LHCN-M2 (cell line): Measurements from ENCODE around the gene BEST2. TPM values are rescaled to one million over a fixed set of nuclear protein-coding genes. Genes with fewer than 3 reads are reported as not detected.

Source experiments
- DNase-seq: peaks from one replicate; pipeline ENCODE4 v3.0.0-alpha.2; 2012; ENCODE audit warnings: low read depth
- total RNA-seq: library from RNA; depleted of rRNA; stranded (reverse); fragments of >200 nt; gene quantifications from 2 replicates; pipeline ENCODE4 v1.2.3, GENCODE V29; 2014

Gene BEST2
- total RNA-seq, 1 experiment from 2014 or later, result 0.98 TPM

DNA sequence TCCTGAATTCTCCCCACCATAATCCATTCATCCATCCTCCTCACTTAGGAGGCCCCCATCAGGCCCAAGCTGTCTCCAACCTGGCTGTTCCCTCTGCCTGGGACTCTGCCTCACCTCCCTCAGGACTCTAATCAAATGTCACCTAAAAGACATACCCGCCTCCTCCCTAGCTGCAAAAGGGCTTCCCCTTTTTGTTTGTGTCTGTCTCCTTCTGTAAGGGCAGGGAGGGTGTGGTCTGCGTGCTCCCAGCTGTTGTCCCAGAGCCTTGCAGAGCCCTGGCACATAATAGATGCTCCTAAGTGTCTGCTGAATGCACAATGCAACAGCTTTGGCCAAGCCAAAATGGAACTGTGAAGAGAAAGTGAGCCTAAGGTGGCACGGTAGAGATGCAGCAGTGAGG, 21.5 kb upstream of the BEST2 start:
- no peak for DNase-seq

DNA sequence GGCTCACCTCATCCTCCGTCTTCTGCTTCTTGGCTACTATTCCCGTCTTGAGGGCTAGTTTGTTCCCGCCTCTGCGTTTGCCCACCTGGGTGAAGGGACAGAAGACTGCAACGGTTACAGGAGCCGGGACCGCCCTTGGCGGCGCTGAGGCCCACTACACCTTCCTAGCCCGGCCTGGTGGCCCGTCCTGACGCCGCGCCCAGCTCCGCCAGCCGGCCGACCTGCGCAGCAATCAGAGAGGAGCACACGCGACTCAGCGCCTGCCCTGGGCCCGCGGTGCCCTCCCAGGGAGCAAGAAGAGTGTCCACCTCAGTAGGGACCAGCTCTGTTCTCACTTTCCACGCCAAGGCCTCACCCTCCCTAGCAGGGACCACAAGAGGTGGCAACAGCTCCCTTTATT, 20.3 kb upstream of the BEST2 start:
- DNase-seq, result no peak

DNA sequence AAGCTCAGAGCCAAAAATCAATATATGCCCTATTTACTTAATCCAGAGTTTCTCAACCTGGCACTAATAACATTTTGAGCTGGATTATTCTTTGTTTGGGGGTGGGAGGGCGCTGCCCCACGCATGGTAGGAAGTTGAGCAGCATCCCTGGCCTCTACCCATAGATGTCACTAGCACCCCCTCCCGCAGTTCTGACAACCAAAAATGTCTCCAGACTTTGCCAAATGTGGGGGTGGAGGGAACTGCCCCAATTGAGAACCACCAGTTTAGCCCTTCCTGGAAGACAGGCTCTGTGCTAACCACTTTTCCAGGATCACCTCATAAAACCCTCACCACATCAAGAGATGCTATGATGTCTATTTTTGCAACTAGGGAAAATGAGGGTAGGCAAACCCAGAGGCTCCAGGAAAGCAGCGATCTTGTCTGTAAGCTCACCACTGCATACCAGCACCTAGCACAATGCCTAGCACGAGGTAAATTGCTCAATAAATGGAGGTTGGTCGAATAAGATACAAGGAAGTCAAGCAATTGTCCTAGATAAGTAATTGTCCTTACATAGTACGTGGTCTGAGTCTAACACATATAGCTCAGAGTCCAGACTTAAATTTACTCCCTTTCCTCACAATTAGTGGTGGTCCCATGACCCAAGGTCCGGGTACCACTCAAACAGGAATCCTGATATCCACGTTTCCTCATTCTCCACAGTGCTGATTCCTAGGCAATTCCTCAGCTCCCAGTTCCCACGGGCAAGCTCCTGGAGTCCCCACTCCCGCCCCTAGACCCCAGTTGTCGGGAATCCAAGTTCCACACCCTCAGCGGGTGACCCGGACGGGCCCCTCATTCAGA, 18.0 kb upstream of the BEST2 start:
- DNase-seq, result peak; percentile 74

DNA sequence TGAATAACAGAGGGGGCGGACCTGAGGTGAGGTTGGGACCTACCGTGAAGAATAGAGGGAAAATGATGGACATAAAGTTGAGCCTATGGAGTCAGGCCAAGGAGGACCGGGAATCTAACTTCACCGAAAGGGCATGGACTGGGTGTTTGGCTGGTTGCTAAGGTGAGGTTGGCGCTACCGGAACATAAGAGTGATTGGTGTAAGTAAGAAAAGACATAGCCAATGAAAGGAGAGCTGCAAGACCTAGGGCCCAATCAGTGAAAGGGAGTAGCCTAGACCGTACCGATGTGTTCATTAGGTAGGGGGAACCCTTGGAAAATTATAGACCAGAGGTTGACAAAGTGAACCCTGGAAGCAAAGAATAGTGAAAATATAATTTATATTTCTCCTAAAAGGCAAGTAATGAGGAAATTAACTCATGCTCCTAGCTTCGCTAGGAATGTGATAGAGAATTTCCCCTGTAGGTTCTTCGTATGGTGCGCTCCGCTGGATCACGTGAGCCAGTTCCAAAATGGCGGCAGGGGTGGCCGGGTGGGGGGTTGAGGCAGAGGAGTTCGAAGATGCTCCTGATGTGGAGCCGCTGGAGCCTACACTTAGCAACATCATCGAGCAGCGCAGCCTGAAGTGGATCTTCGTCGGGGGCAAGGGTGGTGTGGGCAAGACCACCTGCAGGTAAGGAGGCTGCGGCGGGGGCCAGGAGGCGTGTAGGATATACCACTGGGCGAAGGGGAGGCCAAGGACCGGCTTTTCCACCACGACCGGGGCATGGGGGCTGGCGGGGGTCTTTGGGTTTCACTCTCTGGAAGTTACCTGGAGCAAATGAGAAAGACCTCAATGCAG, 14.4 kb upstream of the BEST2 start, which contains the start of gene GET3:
Gene GET3, plus strand, starts transcription at position 503 of the 840 bp plus-strand sequence. Its CDS starts 9 bp downstream, at position 512.
- peak; percentile 100 for DNase-seq

DNA sequence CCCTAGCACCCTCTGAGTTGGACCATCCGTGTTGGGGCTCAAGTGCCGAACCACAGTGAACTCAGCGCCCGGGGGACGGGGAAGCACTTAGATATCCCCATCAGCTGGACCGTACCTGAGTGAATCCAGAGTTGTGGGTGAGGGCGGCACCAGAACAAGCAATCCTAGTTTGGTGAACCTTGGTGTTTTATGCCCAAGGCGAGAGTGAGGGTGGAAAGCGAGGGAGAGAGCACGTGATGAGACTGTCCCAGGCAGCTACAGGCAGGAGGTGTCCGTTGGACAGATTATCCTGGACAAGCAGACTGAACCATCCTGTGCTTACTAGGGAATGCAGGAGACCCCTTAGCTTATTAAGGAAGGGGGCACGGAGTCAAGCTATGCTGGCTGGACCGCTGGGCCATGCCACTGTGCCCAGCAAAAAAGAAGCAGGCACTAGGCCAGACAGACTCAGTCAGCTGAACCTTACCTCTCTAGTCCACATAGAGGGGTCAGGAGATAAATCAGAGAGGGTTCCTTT, 13.7 kb upstream of the BEST2 start:
- no peak for DNase-seq

DNA sequence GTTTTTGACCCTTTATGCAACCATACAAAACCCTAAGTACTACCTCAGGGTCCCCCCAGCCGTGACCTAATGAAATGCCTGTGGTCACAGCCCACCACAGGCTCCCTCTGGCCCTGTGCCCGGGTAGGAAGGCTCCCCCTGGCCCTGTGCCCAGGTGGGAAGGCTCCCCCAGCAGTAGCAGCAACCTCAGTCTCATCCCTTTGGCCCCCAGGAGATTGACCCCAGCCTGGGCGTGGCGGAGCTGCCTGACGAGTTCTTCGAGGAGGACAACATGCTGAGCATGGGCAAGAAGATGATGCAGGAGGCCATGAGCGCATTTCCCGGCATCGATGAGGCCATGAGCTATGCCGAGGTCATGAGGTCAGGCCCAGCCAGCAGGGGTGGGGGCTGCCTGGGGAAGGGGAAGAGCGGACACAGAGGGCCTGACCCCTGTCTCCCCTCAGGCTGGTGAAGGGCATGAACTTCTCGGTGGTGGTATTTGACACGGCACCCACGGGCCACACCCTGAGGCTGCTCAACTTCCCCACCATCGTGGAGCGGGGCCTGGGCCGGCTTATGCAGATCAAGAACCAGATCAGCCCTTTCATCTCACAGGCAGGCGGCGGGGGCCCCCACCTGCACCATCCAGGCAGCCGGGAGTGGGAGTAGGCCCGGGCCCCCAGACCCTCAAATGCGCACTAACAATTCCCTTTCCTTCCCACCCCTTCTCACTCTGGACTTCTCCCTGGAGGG, 6.3 kb upstream of the BEST2 start:
- DNase-seq, result peak; percentile 46

DNA sequence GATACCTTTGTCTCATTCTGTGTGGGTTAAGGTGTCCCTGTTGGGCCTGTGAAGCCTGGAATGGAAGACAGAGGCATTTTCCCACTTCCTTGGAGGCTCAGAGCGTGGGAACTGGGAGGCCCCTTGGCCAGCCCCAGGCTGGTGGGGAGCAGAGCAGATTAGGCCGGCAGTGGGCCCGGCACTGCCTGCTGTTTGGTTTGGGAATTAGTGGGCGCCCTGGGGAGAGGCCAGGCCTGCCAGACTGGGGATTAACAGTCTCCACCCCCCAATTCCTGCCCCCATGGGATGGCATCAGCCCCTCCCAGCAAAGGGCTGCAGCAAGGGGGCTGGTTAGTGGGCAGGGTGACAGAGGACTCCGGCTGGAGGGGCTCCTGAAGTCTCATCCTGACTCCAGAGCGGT, 3.1 kb upstream of the BEST2 start:
- no peak for DNase-seq

DNA sequence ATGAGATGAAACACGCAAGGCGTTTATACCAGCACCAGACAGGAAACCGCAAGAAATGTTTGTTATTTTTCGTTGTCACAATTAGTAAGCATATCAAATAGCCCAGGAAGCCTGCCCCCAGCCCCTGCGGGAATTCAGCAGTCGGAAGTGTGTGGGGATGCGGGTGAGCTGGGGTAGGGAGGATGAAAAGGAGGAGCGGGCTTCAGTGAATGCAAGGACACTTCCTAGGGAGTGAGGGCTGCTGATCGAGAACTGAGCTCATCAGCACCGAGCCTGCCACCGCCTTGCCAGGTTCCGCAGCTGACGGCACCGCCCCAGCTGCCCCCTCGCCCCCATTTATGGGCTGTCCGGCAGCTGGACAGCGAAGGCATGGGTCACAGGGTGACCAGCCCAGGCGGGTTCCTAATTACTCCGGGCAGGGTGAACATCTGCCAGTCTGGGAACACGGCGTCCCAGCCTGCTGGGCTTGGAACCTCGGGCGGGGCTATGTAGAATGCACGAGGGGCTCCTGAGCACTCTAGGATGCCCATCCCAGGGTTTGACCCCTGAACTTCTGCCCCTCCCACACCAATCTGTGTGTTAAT, 1.6 kb upstream of the BEST2 start:
- peak; percentile 85 for DNase-seq

DNA sequence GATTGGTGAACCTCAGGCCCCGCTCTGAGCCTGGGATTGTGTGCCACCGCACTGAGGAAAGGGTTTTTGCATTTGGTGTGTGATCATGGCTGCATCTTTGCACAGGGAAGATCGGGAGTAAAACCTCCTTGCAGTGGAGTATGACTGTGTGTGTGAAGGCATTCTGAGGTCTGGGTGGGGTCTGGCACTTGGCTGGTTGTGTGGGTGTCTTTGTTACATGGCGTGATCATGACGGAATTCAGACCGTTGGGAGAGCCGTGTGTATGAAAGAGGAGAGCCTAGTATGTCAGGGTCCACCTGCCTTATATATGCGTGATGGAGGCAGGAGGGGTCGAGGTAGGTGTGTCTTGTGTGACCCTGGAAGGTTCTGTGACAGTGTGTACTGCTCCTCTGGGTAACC, 740 bp upstream of the BEST2 start:
- DNase-seq, result peak; percentile 41

DNA sequence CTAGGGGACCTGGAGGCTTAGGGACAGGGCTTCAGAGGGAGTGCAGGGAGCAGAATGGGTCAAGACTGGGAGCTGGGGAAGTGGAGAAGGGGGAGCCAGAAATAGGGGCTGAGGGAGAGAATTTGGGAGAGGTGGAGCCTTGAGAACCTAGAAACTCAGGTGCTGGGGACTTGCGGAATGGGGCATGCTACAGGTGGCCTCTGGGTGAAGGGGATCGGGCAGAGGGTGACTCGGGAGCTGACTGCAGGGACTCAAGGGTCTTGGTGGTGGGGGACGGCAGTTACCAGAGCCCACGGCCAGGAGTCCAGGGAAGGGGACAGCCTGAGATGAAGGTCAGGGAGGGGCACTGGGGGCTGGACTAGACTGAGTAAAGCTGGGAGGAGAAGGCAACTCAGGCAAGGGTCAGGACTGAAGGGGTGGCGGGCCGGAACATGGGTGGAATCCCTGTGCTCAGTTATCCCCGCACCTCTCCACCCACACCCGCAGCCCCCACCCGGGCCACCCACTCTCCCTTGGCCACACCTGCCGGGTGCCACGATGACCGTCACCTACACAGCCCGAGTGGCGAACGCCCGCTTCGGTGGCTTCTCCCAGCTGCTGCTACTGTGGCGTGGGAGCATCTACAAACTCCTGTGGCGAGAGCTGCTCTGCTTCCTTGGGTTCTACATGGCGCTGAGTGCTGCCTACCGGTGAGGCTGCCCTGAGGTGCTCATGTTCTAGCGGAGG, 628 bp downstream of the BEST2 start:
- DNase-seq, result no peak

DNA sequence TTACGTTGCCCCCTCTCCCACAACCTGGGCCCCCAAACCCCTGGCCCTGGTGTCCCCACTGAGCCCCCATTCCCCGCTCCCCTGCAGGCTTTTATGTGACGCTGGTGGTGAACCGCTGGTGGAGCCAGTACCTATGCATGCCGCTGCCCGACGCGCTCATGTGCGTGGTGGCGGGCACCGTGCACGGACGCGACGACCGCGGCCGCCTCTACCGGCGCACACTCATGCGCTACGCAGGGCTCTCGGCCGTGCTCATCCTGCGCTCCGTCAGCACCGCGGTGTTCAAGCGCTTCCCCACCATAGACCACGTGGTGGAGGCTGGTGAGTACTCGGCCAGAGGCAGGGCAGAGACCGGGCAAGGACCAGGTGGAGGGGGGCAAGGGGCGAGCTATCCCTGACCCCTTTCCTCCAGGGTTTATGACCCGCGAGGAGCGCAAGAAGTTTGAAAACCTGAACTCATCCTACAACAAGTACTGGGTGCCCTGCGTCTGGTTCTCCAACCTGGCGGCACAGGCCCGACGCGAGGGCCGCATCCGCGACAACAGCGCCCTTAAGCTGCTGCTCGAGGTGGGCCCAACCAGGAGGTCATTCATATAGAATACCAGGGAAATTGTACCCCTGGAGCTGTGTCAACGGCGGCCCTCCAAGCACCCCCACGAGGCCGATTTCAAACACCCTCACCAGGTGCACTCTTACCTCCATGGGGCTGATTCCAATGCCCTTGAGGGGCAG, 3.0 kb downstream of the BEST2 start:
- DNase-seq, result no peak

DNA sequence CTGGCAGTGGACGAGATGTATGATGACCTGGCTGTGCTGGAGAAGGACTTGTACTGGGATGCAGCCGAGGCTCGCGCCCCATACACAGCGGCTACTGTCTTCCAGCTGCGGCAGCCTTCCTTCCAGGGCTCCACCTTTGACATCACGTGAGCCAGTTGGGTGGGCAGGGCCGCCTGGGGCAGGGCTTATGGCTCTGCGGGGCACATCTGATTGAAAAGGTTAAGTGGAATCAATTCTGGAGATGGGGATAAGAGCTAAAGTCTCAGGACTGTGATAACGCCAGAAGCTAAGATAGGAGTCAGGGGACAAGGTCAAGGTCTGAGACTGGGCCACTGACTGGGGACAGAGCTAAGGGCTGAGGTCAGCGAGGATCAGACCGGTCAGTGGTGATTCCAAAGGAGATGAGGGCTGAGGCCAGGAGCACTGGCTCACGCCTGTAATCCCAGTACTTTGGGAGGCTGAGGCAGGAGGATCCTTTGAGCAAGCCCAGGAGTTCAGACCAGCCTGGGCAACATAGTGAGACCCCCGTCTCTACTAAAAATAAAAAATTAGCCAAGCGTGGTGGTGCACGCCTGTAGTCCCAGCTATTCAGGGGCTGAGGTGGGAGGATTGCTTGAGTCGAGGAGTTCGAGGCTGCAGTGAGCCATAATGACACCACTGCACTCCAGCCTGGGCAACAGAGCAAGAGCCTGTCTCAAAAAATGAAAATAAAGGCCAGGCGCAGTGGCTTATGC, 4.7 kb downstream of the BEST2 start:
- DNase-seq, result no peak

DNA sequence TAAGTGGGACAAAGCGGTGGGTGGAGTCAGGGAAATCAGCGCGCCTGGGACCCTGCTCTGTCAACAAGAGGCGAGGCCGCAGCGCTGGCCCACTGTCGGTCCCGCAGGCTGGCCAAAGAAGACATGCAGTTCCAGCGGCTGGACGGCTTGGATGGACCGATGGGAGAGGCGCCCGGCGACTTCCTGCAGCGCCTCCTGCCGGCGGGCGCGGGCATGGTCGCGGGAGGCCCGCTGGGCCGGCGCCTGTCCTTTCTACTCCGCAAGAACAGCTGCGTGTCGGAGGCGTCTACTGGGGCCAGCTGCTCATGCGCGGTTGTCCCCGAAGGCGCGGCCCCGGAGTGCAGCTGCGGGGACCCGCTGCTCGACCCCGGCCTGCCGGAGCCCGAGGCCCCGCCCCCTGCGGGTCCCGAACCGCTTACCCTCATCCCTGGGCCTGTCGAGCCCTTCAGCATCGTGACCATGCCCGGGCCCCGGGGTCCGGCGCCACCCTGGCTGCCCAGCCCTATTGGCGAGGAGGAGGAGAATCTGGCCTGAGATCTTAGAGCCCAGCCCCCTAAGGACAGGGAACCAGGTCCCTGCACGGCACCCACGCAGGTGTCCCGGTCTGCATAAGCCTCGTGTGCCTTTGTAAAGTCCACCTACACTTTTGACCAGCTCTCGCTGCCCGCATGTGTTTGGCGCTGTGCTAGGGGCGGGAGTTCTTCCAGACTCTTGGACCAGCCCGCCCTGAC, 6.1 kb downstream of the BEST2 start:
- DNase-seq, result peak; percentile 83

DNA sequence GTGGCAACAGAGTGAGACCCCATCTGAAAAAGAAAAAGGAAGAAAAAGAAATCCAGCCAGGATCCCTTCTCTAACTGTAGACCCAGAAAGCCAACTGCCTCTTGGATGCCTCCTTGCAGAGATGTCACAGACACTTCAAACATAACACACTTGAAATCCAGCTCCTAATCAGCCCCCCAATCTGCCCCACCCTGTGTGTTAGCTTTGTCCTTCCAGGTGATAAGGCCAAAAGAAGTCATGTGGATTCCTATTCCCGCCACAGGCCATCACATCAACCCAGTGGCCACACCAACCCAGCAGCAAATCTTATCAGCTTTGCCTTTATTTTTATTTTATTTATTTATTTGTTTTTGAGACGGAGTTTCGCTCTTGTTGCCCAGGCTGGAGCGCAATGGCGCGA, 8.1 kb downstream of the BEST2 start:
- no peak for DNase-seq

DNA sequence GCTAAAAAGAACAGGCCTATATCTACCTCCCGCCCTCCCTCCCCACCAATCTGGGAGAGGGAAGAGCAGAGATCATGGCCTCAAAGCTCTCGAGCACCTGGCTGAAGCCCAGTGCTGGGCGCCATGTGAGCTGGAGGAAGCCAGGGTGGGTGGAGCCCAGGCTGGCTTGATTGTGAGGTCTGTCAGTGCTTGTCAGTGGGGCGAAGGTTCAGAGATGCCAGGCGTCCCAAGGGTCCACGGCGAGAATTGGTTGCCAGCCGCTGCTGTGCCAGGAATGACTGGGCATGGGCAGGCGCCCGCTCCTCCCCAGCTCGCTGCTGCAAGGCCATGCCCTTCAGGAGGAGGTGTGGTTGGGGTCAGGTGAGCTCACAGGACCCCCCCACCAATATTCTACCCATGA, 11.5 kb downstream of the BEST2 start:
- DNase-seq, result no peak

DNA sequence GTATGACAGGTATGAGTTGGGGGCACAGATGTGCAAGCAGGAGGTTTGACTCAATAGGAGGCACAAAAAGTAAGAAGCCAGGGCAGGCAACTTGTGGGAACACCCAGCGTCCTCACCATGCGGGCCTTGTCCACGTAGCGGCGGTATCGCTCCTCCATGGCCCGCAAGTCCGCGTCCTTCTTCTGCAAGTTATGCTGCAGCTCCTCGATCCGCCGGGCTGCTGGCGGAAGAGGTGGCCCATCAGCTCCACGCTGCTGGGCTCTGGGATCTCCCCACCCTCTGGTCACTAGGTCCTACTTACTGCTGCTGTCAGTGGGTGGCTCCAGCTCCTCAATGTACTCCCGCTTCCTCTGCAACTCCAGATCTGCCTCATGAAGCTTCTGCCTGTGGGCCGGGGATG, 13.1 kb downstream of the BEST2 start:
- no peak for DNase-seq

DNA sequence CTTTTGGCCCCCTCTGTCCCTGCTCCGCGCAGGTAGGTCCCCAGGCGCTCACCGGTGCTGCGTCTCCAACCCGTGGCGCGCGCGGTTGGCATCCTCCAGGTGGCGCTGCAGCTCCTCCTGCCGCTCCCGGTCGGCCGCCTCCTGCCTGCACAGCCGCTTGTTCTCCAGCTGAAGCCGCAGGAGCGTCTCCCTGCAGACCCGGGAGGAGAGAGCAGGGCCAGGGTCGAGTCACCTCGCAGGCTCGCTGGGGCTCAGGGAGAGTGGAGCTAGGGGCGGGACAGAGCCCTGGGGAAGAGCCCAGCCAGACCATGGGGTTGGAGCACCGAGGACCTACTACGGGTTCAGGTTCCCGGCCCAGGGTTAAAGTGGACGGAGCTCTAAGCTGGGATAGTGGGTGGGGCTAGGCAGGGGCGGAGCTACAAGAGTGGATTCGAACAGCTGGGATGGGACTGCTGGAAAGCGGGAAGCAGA, 14.5 kb downstream of the BEST2 start:
- DNase-seq, result peak; percentile 78

DNA sequence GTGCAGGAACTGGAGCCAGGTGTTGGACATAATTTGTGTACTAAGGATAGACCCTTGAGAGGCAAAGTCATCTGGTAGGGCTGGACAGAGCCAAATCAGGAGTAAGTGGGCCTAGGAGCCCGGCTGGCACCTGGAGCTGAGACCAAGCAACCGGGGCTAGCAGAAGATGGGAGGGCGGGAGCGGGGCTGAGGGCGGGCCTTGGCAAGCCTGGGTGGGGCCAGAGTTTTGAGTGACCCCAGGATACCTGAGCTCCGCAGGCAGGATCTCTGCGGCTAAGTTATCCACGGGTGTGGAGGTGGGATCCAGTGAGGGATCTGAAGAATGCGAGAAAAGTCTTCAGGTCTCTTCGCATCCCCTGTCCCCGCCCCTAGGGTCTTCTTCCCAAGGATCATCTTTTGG, 15.6 kb downstream of the BEST2 start:
- DNase-seq, result no peak
